Mucosa of gallbladder (tissue), 1 donor: ENCODE results near the gene FRS2. TPM values are rescaled to one million over a fixed set of nuclear protein-coding genes. Genes with fewer than 3 reads are reported as not detected.

ENCODE experiments used
- DNase-seq: peaks from one replicate; pipeline ENCODE4 v3.0.0-alpha.2; 2020; ENCODE audit warnings: low spot score
- total RNA-seq: library from RNA; stranded (reverse); gene quantifications from one replicate; pipeline ENCODE4 v1.2.1, GENCODE V29; 2021
- donor health status: DM: no; HTN: no; CAD: no.

FRS2 gene
- total RNA-seq, 1 donor from 2014 or later, result 31.1 TPM

DNA sequence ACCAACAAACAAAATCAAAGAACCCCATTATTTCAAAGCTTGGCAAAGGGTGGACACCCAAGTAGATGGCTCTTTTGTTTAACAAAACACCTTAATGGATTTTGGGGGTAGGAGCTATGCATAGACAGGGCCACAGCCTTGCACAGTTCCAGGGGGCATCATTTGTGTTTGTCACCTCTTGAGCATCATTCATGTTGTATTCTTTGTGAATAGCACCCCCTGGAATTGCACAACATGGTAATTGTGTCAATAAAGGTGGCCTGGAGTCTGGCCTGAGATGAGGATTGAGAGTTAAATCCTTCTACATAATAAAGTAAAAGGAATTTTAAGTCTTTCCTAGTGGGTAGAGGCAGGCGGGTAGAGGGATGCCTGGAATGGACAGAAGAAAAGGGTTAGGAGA, 3.3 kb upstream of the FRS2 start:
- DNase-seq, result no peak

DNA sequence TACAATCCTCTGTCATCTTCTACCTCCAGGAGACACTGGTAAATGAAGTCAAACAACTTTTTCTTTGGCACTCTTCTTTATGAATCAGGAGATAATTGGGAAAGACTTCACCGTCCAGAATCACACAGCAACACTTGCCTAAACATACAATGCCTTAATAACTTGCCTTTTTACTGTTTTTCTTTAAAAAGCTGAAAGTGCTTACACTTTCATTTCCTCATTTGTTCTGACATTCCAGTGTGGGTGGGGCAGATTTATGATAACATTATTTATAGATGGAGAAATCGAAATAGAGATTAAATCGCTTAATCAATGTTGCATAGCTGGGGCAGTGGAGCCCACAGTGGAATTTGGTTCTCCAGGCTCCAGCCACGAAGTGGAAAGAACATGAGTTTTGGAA, 2.8 kb upstream of the FRS2 start:
- no peak for DNase-seq

GRCh38 chr12:69468237-69469026, 1.8 kb upstream of the FRS2 start:
- DNase-seq, result no peak

- DNase-seq, result no peak
Measured at GRCh38 chr12:69469854-69470188, 367 bp upstream of the FRS2 start.

DNA sequence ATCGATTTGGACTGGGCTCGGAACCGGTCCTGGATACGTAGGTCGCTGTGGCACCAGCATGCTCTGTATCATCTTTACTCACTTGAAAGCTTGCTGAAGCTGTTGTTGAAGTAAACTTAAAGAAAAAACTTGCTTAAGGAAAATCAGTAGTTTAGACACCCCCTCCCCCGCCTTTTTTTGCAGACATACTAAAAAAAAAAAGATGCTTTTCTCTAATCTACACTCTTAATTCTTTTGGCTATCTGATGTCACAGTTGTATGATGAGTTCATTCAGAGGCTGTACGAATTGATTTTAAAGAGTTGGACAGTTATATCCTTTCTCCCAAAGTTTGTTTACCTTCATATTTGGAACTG, 865 bp downstream of the FRS2 start:
- DNase-seq, result no peak

DNA sequence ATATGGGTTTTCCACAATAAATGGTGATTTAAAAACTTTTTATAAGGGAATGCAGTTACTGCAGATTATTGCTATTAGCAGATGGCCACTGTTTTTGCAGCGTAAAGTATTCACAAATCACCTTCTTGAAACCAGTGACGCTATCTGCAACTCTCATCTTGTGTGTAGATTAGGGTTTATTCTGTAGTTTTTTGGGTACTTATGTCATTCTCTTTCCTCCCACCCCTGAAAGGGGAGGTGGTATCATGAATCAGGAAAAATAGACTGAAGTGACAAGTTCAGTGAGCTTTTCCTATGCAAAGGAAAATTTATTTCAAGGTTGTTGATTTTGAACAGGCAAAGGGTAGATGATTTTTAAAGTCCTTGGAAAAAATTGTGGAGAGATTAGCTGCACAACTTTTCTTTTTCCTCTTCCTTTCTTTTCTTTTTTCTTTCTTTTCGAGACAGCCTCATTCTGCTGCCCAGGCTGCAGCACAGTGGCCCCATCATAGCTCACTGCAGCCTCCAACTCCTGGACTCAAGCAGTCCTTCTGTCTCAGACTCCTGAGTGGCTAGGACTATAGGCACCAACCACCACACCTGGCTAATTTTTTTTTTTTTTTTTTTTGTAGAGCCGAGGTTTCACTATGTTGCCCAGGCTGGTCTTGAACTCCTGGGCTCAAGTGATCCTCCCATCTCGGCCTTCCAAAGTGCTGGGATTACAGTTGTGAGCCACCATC, 1.6 kb downstream of the FRS2 start:
- DNase-seq, result no peak

DNA sequence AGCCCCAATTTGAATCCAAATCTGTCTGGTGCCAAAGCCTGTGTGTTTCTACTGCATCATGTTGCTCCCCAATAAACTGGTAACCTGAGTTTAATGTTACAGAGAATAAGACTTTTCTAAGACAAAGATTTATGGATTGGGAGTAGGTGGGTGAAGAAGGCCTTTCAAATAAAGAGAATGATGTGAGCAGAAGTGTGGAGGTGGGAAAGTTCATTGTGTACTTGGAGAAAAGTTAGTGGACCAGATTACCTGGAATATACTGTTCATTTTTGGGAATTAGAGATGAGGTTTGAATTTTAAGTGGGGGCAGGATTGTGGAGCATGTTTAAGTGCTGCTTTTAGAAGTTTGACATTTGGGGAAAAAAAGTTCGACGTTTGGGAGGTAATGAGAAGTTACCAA, 3.1 kb downstream of the FRS2 start:
- no peak for DNase-seq

GRCh38 chr12:69474456-69474855, 4.3 kb downstream of the FRS2 start:
- no peak for DNase-seq

DNA sequence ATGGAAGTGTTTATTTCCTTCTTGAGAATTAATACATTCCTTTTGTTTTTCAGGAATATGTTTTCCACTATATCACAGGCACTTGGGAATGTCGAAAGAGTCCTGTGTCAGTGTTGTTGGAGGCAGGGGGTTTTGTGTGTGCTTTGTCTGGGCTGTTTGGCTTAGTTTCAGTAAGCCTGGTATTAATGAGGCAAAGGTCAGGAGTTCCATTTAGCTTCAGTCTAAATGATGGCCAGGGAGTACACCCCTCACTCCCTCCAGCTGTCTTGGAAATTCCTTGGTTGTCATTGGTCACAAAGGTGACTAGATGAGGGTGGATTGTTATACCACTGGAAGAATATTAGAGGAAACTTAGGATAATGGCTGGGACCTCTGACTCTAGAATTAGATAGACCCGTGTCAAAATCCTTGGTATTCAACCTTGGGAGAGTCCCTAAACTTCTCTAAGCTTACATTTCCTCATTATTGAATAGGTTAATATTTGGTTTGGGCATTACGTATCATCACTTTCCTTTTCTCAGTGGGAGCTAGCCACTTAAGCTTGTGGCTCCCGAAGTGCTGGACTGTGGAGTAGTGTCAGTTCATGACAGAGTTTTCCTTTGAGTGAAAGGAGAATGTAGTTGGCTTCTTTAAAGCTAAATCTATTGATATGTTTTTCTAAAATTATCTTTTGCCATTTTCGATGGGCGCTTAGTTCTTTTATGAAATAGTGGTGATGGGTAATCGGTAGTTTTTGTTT, 5.2 kb downstream of the FRS2 start:
- no peak for DNase-seq

GRCh38 chr12:69476276-69477017, 6.3 kb downstream of the FRS2 start:
- DNase-seq, result no peak

- no peak for DNase-seq
Measured at GRCh38 chr12:69479675-69480074, 9.5 kb downstream of the FRS2 start.

DNA sequence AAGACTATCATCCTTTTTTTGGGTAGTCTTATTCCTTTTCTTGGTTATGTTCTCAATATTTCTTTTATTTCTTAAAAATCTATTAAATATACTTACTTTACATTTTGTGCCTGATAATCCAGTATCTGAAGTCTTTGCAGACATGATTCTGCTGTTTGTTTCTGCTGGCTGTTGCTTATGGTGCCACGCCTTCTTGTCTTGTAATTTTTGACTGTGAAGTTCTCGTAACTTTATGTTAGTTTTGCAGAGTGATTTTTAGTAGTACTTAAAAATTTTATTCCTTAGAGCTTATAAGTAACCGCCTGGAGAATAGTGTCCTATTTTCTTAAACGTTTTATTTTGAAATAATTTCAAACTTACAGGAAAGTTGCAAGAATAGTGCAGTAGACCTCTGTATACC, 10.5 kb downstream of the FRS2 start:
- DNase-seq, result no peak

DNA sequence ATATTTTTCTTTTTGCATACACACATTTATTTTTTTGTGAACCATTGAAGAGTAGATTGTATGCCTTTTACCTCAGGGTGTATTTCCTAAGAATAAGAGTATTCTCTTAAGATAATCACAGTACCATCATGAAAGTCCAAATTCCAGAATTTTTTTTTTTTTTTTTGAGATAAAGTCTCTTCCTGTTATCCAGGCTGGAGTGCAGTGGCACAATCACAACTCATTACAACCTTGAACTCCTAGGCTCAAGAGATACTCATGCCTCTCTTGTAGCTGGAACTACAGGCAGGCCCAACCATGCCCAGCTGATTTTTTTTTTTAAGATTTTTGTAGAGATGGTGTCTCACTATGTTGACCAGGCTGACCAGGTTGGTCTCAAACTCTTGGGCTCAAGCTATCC, 10.9 kb downstream of the FRS2 start:
- DNase-seq, result no peak

DNA sequence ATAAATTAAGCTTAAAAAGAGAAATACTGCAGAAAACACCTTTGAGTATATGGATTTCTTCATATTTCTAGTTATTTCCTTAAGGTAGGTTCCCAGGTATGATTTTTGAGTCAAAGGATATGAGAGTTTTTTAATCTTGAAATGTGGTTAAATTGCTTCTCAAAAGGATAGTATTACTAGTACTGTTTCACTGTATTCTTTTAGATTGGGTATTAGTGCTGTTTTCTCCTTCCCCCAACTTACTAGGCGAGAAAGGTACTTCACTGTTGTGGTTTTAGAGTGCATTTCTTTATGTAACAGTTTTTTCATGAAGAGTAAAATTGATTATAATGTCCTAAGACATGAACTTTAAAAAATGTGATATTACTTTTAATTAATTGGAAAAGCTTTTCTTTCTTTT, 13.5 kb downstream of the FRS2 start:
- DNase-seq, result no peak

- no peak for DNase-seq
Measured at GRCh38 chr12:69484428-69484827, 14.2 kb downstream of the FRS2 start.

GRCh38 chr12:69490920-69491643, 20.9 kb downstream of the FRS2 start:
- no peak for DNase-seq

DNA sequence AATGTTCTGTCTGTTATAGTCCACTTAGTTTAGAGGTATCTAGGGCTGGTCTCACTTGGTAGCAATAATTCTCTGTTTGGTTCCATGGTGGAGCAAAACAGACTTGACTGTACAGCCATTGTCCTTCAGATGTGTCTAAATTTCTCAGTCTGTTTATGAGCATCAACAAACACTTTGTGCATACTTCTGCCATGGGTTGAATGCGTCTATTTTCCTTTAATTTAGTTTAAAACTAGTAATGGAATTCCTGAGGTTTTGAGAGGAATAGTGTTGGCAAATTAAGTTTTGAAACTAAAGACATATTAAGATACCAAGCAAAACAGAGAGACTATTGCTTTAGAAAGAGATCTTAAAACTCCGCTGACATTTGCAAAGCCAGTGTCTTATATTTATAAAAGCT, 22.6 kb downstream of the FRS2 start:
- DNase-seq, result no peak

GRCh38 chr12:69495071-69495470, 24.9 kb downstream of the FRS2 start:
- no peak for DNase-seq

DNA sequence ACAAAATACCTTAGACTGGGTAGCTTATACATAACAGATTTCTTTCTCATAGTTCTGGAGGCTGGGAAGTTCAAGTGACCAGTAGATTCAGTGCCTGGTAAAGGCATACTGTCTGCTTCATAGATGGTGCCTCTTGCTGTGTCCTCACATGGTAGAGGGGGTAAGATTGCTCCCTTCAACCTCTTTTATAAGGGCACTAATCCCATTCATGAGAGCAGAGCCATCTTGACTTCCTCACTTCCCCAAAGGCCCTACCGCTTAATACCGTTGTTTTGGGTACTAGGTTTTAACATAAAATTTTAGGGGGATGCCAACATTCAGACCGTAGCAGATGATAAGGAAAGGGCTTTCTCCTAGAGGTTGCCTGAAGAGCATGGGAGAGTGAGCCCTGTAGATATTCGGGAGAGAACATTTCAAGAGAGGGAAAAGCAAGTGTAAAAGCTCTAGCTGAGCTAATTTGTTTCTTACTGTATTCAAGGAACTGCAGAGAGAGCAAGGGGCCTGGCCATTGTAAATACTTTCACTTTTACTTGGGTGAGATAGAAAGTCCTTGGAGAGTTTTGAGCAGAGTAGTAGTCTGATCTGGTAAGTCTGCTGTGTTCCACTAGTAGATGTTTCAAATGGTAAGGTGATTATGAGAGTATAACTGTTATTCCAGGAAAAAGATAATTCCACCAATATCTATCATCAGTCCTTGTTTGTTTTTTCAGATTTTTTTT, 27.3 kb downstream of the FRS2 start:
- DNase-seq, result no peak

DNA sequence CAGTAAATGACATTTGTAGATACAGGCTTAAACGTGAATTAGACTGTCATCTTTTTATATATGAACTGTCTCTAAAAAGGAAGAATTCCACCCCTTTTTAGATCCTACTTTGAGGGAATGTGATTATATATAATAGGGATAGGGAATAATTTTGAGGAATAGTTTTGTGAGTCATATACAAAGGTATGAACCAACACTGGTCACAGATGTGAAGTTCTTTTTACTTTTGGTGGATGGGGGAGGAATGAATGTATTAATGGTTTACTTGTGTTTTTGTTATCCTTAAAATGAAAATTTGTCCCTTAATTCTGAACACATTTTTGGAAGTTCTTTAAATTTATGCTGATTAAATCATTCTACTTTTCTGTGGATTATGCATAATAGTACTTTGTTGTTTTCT, 30.4 kb downstream of the FRS2 start:
- DNase-seq, result no peak
